Gastrocnemius medialis (tissue), 4 donors: ENCODE data around the gene CD274.

Experiments
- CTCF ChIP-seq, 5 experiments: fragments of 450-650 bp in 3 of 5; fragments of 200-600 bp in 2 of 5; sonication (generic) in 2 of 5; IDR thresholded peaks in 4 of 5; conservative IDR thresholded peaks in 1 of 5; 1 replicate in 4 of 5; 2 replicates in 1 of 5; pipeline ENCODE4 v1.5.1; 2016 to 2019; ENCODE audit warnings: antibody characterized with exemption in 5 of 5, mild to moderate bottlenecking in 3 of 5, moderate library complexity in 3 of 5
- POLR2A ChIP-seq, 2 donors: fragments of 450-650 bp; IDR thresholded peaks; one replicate each; pipeline ENCODE4 v1.6.1; 2017; ENCODE audit warnings: antibody characterized with exemption in 2 of 2, mild to moderate bottlenecking in 2 of 2, moderate library complexity in 2 of 2

GRCh38 chr9:5447337-5447736 lies 3.0 kb upstream of the CD274 start:
- TF ChIP-seq CTCF (IDR thresholded peaks at IDR 0.05 in 4 of 5, conservative IDR thresholded peaks at IDR 0.05 in 1 of 5) (no peak), POLR2A (IDR thresholded peaks at IDR 0.05) (no peak)
